GM12878 (cell line): Measurements from ENCODE around the gene STAT3. TPM values are rescaled to one million over a fixed set of nuclear protein-coding genes. Genes with fewer than 3 reads are reported as not detected.
A peak's percentile ranks its signal among the peaks of the same experiment; 100 is the strongest.

Experiments used
- ATF7 ChIP-seq: fragments of 450-650 bp; IDR thresholded peaks from 2 replicates; pipeline ENCODE4 v1.6.1; 2016; ENCODE audit warnings: low read depth, mild to moderate bottlenecking
- CBX3 ChIP-seq: fragments of 200-600 bp; sonication (generic); IDR thresholded peaks from 2 replicates; pipeline ENCODE4 v1.6.1; 2016; ENCODE audit warnings: low read depth, borderline replicate concordance
- CEBPZ ChIP-seq: fragments of 150-350 bp; IDR thresholded peaks from 2 replicates; pipeline ENCODE4 v1.6.1; 2016; ENCODE audit warnings: low read depth, low read length
- ESRRA ChIP-seq: IDR thresholded peaks from 2 replicates; pipeline ENCODE4 v1.6.1; 2012; ENCODE audit warnings: mild to moderate bottlenecking, low read length, improper control_type of control experiment
- EZH2 ChIP-seq: IDR thresholded peaks from 2 replicates; pipeline ENCODE4 v1.6.1; 2012; ENCODE audit warnings: low read depth, mild to moderate bottlenecking, control low read depth, inconsistent platforms, low read length, borderline replicate concordance; ENCODE audit not compliant: control insufficient read depth
- HDAC6 ChIP-seq: fragments of 200-600 bp; sonication (generic); IDR thresholded peaks from one replicate; pipeline ENCODE4 v1.8.0; 2017; ENCODE audit warnings: antibody characterized with exemption; ENCODE audit not compliant: unreplicated experiment
- IRF3 ChIP-seq: fragments of 450-650 bp; IDR thresholded peaks from 2 replicates; pipeline ENCODE4 v1.6.1; 2014; ENCODE audit warnings: mild to moderate bottlenecking
- IRF4 ChIP-seq: IDR thresholded peaks from 2 replicates; pipeline ENCODE4 v1.6.1; 2011; ENCODE audit warnings: low read depth, low read length
- KDM1A ChIP-seq: fragments of 200-600 bp; sonication (generic); IDR thresholded peaks from 2 replicates; pipeline ENCODE4 v1.6.1; 2016; ENCODE audit warnings: borderline replicate concordance
- PAX8 ChIP-seq: fragments of 450-650 bp; IDR thresholded peaks from 2 replicates; pipeline ENCODE4 v1.6.1; 2017; ENCODE audit warnings: mild to moderate bottlenecking, moderate library complexity
- POLR2AphosphoS2 ChIP-seq: IDR thresholded peaks from 2 replicates; pipeline ENCODE4 v1.6.1; 2011; ENCODE audit warnings: low read depth, mild to moderate bottlenecking, low read length, improper control_type of control experiment, moderate library complexity
- RB1 ChIP-seq: fragments of 450-650 bp; formaldehyde crosslinking; IDR thresholded peaks from 2 replicates; pipeline ENCODE4 v1.6.1; 2017; ENCODE audit warnings: mild to moderate bottlenecking, borderline replicate concordance
- REST ChIP-seq: IDR thresholded peaks from 2 replicates; pipeline ENCODE4 v1.6.1; 2012; ENCODE audit warnings: mild to moderate bottlenecking, low read depth, low read length
- SIN3A ChIP-seq: IDR thresholded peaks from 2 replicates; pipeline ENCODE4 v1.6.1; 2012; ENCODE audit warnings: low read depth, low read length, improper control_type of control experiment
- STAT1 ChIP-seq: fragments of 450-650 bp; conservative IDR thresholded peaks from 2 replicates; pipeline ENCODE4 v1.6.1; 2014; ENCODE audit warnings: antibody characterized with exemption, mild to moderate bottlenecking
- STAT3 ChIP-seq: IDR thresholded peaks from 2 replicates; pipeline ENCODE4 v1.6.1; 2011; ENCODE audit warnings: low read depth, low read length, improper control_type of control experiment
- SUPT20H ChIP-seq: IDR thresholded peaks from 2 replicates; pipeline ENCODE4 v1.6.1; 2011; ENCODE audit warnings: low read depth, mild to moderate bottlenecking, low read length, moderate library complexity, borderline replicate concordance; ENCODE audit not compliant: control insufficient read depth
- TARDBP ChIP-seq: IDR thresholded peaks from 2 replicates; pipeline ENCODE4 v1.6.1; 2016; ENCODE audit warnings: borderline replicate concordance
- ZBTB33 ChIP-seq: fragments of 450-650 bp; IDR thresholded peaks from 2 replicates; pipeline ENCODE4 v1.6.1; 2017; ENCODE audit warnings: mild to moderate bottlenecking
- polyA plus RNA-seq, 11 experiments: library from polyadenylated mRNA; depleted of rRNA in 4 of 11; unstranded in 6 of 11; stranded (reverse) in 5 of 11; fragments of >200 nt; fragmentation: Nextera tagmentation in 4 of 11; fragmentation: Illumina TruSeq in 1 of 11; extraction: Ambion mirVana in 4 of 11; extraction: Trizol in 1 of 11; gene quantifications; 1 replicate in 1 of 11; 2 replicates in 10 of 11; pipeline versions ENCODE4 v1.2.1 to v1.2.3, GENCODE V29; 2011 to 2016; ENCODE audit warnings: inconsistent platforms in 2 of 11, missing spikeins in 2 of 11, low read depth in 1 of 11
- total RNA-seq, 4 experiments: library from RNA; depleted of rRNA in 3 of 4; stranded (reverse); fragments of >200 nt in 3 of 4; fragmentation: Illumina TruSeq in 1 of 4; extraction: Trizol in 1 of 4; gene quantifications; 2 replicates each; pipeline versions ENCODE4 v1.2.1 to v1.2.3, GENCODE V29; 2013 to 2021

The STAT3 gene
- total and polyA plus RNA-seq, 10 of the 15 experiments (the other 5 are each of a cell fraction or from before 2014, with no cell fraction given), result 18.4 to 96.4 (median 60.9) TPM

GRCh38 chr17:42378959-42379594, 9.2 kb downstream of the STAT3 start (continued):
- TF ChIP-seq CEBPZ (no peak), IRF4 (peak; percentile 47; the same call in 1 of the 2 replicates), ESRRA (no peak), STAT3 (no peak), PAX8 (no peak), ZBTB33 (no peak), IRF3 (no peak), TARDBP (no peak), RB1 (no peak), SUPT20H (no peak), EZH2 (no peak), HDAC6 (peak; percentile 34), KDM1A (no peak), SIN3A (no peak), POLR2AphosphoS2 (0 out of 2 replicates have a peak, but pooled peaks have one; percentile 32), STAT1 (no peak), REST (no peak), CBX3 (no peak), ATF7 (no peak)
